ENCODE measurements around the gene PSTPIP2.
A peak's percentile ranks its signal among the peaks of the same experiment; 100 is the strongest.
"Not testable (repeated sequence)": the region's sequence is repeated elsewhere in the genome, so short reads cannot be mapped to it uniquely, and the experiment has no call there.

Gene PSTPIP2

DNA sequence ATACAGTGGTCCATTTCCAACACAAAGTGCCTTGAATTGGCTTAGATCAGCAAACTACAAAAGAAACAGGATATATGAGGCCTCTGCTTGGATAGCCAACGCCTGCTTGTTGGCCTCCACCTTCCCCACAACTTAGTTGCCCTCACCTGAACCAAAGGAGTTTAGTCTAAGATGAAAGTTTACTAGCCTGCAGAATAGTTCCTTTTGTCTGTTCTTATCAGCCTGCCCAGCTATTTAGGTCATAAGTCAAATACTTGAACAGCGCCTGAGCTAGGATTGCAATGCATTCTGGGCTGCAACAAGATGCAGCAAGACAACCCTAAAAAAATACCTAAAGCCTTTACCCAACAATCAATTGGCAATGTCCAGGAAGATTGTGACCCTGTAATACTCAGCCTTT lies 91.8 kb downstream of the PSTPIP2 start:
- peak; percentile 39 for DNase-seq

- DNase-seq = no peak
These were observed 94.0 kb downstream of the PSTPIP2 start for GRCh38 chr18:45978084-45978483.

DNA sequence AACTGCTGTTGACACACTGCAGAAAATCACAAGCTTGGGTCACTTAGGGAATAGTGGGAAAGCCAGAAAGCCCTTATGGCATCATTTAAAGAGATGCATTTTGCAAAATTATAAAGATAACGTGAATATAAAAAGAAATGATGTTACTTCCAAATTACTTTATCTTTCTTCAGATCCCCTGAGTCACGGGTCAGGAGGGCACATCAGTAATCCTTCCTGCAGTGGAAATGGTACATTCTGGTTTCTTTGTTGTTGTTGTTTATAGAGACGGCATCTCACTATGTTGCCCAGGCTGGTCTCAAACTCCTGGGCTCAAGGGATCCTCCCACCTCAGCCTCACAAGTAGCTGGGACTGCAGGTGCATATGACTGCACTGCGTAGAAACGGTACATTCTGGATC lies 95.1 kb downstream of the PSTPIP2 start:
- DNase-seq = no peak

GRCh38 chr18:45976566-45976965 lies 95.5 kb downstream of the PSTPIP2 start:
- DNase-seq = peak; percentile 62

- DNase-seq = peak; percentile 94
These were observed 97.9 kb downstream of the PSTPIP2 start for GRCh38 chr18:45974088-45974536.

DNA sequence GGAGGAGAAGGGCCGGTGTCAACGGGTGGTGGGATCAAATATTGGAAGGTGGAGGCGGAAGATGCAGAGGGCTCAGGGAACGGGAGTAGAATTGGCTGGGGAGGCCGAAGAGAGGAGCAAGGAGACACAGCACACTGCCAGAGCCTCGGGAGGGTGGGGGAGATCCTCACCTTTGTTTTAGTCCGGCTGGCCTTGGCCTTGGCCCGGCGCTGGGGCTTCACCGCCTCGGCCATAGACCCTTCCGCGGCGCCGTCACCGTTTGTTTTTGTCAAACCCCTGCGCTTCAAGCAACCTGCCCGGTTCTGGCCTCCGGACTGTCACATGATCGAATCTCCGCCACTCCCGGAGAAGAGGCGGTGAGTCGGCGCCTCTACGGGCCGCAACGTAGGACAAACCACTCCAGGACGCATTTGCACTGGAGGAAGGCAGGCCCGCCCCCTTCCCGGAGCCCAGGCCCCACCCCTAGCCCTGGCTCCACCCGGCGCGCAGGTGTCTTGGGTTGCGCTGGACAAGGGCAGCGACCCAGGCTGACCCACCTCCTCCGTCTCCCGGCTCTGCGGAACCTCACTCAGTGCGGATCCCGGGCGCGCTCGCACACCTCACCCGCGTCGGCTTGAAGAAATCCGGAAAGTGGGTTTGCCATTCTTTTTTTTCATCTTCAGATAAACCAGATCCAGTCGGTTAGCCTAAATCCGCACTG lies 104.9 kb downstream of the PSTPIP2 start, which contains the start of gene EPG5:
EPG5 (minus strand) TSS at position 323 of the 700 bp plus-strand sequence; CDS start at position 233, 90 bp downstream.
- peak; percentile 98 for DNase-seq

DNA sequence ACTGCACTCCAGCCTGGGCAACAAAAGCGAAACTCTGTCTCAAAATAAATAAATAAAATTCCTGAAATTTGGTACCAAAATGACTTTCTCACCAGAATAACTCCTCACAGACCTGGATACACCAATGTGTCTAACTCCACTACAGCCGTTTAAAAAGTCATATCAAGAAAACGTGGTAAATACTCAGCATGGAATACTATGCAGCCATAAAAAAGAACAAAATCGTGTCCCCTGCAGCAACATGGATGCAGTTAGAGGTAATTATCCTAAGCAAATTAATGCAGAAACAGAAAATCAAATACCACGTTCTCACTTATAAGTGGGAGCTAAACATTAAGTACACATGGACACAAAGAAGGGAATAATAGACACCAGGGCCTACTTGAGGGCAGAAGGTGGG lies 107.1 kb downstream of the PSTPIP2 start:
- not testable (repeated sequence) for DNase-seq

GRCh38 chr18:45962866-45963265 lies 109.2 kb downstream of the PSTPIP2 start:
- peak; percentile 31 for DNase-seq

GRCh38 chr18:45962461-45962860 lies 109.6 kb downstream of the PSTPIP2 start:
- peak; percentile 91 for DNase-seq

- DNase-seq = not testable (repeated sequence)
These were observed 112.6 kb downstream of the PSTPIP2 start for GRCh38 chr18:45959484-45959883.

- no peak for DNase-seq
These were observed 113.3 kb downstream of the PSTPIP2 start for GRCh38 chr18:45958730-45959129.

DNA sequence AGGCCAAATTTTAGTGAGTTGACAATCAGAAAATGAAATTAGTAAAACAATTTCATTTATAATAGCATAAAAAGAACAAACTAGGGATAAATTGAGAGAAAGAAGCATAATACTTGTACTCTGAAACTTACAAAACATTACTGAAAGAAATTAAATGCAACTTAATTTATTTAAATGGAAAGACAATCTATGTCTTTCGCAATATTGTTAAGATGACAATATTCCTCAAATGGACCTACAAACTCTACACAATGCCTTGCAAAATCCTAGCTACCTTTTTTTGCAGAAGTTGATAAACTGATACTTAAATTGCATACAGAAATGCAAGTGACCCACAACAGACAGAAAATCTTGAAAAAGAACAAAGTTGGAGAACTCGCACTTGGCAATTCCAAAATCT lies 114.0 kb downstream of the PSTPIP2 start:
- no peak for DNase-seq

DNA sequence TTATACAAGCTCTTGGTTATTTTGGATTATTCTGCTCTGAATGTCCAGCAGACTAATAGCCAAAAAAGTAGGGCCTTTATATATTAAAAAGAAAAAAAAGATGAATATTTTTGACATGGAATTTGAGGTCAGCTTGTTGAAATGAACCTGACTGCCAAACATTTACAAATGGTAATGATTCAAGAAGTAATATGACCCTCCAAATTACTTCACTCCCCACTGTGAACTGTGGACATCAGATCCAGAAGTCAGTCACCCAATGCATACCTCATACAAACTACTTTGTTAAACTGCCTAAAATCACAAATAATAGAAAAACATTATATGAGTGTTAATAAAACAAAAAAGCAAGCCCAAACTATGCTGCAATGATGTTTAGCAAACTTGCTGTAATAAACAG lies 115.0 kb downstream of the PSTPIP2 start:
- DNase-seq = no peak

- DNase-seq = no peak
These were observed 117.8 kb downstream of the PSTPIP2 start for GRCh38 chr18:45954070-45954934.

- no peak for DNase-seq
These were observed 120.9 kb downstream of the PSTPIP2 start for GRCh38 chr18:45951016-45951714.

- DNase-seq = no peak
These were observed 126.4 kb downstream of the PSTPIP2 start for GRCh38 chr18:45945669-45946068.

- no peak for DNase-seq
These were observed 131.3 kb downstream of the PSTPIP2 start for GRCh38 chr18:45940724-45941123.

DNA sequence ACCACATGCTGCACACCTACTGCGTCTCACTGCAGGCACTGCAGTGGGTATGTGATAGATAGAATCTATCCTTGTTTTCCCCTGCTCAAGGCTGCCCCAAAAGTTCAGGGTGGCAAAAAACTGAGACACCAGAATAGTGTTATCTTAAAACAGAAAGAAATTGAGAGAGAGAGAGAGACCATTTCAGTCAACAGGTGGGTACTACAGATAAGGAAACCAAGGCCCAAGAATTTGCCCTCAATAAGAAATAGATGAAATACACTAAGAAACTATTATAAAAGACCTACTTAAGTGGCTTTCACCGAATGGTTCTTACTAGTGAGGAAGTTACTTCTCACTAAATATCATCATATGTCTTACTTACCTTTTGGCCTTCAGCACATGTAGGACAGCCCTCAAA lies 132.8 kb downstream of the PSTPIP2 start:
- peak; percentile 84 for DNase-seq

- DNase-seq = peak; percentile 5
These were observed 133.5 kb downstream of the PSTPIP2 start for GRCh38 chr18:45938488-45938935.

DNA sequence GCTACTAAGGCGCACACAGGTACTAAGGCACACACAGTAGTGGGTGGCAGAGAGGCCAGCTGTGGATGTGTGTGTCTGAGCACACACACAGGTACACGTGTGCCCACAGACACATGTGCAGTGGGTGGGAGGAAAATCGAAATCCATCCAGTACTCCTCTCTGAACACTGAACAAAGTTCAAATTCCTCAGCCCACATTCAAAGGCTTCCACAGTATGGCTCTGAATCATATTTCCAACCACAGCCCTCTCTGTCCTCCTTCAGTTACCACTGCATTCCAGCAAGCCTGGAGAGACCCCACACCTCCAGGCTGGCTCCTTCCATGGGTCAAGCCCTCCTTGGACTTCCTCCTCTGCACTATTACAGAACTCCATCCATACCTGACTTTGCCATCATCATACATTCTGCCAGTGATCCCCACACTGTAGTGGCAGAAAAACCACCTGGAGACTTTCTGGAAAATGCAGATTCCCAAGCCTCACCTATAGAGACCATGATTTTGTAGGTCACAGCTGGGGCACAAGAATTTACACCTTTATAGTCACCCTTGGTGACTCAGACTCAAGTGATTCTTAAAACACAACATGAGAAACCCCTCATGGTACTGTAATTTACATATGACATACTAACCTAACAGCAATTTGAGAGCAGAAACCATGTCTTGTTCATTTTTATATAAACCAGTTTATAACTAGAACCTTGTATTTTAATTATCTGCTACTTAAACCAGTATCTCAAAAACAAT lies 136.3 kb downstream of the PSTPIP2 start:
- DNase-seq = no peak
